Activated T-helper 1 cell treated with anti-CD3 and anti-CD28 coated beads, Interleukin-12 subunit alpha, Interleukin-12 subunit beta, Interleukin-2, Interleukin-4 antibody, amounts not matched to agents 30 ng/mL and 10 ng/mL and 1 ng/mL, durations not matched to agents 14 hours and 24 hours and 36 hours (primary cell): ENCODE results near the gene TBC1D2B. TPM values are rescaled to one million over a fixed set of nuclear protein-coding genes. Genes with fewer than 3 reads are reported as not detected.

Experiments used
- DNase-seq: peaks from one replicate; pipeline ENCODE4 v3.0.0; 2021; ENCODE audit warnings: low spot score
- H3K27ac Mint-ChIP-seq: one replicate; pipeline ENCODE4 v1.8.0; 2021; ENCODE audit warnings: mild to moderate bottlenecking, mixed read lengths
- H3K27me3 Mint-ChIP-seq: one replicate; pipeline ENCODE4 v1.8.0; 2022; ENCODE audit warnings: mild to moderate bottlenecking, moderate library complexity, mixed read lengths; ENCODE audit not compliant: insufficient read depth
- H3K36me3 Mint-ChIP-seq: one replicate; pipeline ENCODE4 v1.8.0; 2021; ENCODE audit warnings: low read depth, mixed read lengths
- H3K4me1 Mint-ChIP-seq: one replicate; pipeline ENCODE4 v1.8.0; 2021; ENCODE audit warnings: low read depth, mixed read lengths
- H3K4me3 Mint-ChIP-seq: one replicate; pipeline ENCODE4 v1.8.0; 2021; ENCODE audit warnings: mild to moderate bottlenecking, moderate library complexity, mixed read lengths
- H3K9me3 Mint-ChIP-seq: one replicate; pipeline ENCODE4 v1.8.0; 2021; ENCODE audit warnings: mixed read lengths
- intact Hi-C: fragments of 100-400 bp; cut with micrococcal nuclease; formaldehyde crosslinking; loops from one replicate; pipeline ENCODE4 v1.15.1; 2024
- total RNA-seq: library from RNA; stranded (reverse); gene quantifications from 2 replicates; pipeline ENCODE4 v1.2.3, GENCODE V29; 2022

TBC1D2B gene
- total RNA-seq, 1 donor from 2014 or later = 60.8 TPM

GRCh38 chr15:78065284-78065872 lies 12.1 kb downstream of the TBC1D2B start:
- Mint-ChIP-seq H3K4me1 (no peaks in the 10 kb centered on the region), H3K4me3 (peak overlapping the region; percentile 9), H3K27ac (no peak overlapping the region), H3K27me3 (no peaks in the 10 kb centered on the region), H3K9me3 (no peaks in the 10 kb centered on the region), H3K36me3 (peaks cover 2% of the 10 kb centered on the region)
- intact Hi-C loops = loop anchor here (5.0 kb wide), 1 partner anchor 37 kb away; no protein-coding TSS in a partner anchor
- DNase-seq = no peak

DNA sequence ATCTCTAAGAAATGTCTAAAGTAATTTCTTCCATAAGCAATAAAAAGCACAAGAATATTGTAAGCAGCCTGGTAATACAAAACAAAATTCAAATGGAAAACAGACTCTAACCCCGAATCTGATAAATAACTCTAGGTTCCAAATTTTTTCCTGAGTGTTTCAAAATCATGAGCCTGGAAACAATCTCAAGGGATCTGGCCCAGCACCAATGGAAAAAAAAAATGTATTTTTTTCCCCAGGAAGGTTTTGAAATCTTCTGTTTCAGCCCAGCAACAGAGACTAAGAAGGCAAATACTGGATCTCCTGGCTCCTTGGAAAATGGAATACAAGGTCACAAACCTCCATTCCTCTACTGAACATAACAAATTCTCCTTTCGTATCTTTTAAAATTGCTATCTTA lies 13.0 kb downstream of the TBC1D2B start:
- intact Hi-C loops = loop anchor here (1.0 kb wide), 1 partner anchor 8 kb away; no protein-coding TSS in a partner anchor
- no peak overlapping the region for H3K27ac Mint-ChIP-seq
- no peaks in the 10 kb centered on the region for H3K36me3 Mint-ChIP-seq
- no peaks in the 10 kb centered on the region for H3K9me3 Mint-ChIP-seq
- H3K27me3 Mint-ChIP-seq = no peaks in the 10 kb centered on the region
- peaks cover 6% of the 10 kb centered on the region for H3K4me1 Mint-ChIP-seq
- no peak for DNase-seq
- H3K4me3 Mint-ChIP-seq = no peak overlapping the region

GRCh38 chr15:78063970-78064385 lies 13.5 kb downstream of the TBC1D2B start:
- Mint-ChIP-seq H3K4me1 (peaks cover 12% of the 10 kb centered on the region), H3K27me3 (no peaks in the 10 kb centered on the region), H3K9me3 (no peaks in the 10 kb centered on the region), H3K36me3 (no peaks in the 10 kb centered on the region), H3K4me3 (no peak overlapping the region), H3K27ac (no peak overlapping the region)
- no peak for DNase-seq
- intact Hi-C loops = loop anchor here (1.0 kb wide), 1 partner anchor 8 kb away; no protein-coding TSS in a partner anchor

DNA sequence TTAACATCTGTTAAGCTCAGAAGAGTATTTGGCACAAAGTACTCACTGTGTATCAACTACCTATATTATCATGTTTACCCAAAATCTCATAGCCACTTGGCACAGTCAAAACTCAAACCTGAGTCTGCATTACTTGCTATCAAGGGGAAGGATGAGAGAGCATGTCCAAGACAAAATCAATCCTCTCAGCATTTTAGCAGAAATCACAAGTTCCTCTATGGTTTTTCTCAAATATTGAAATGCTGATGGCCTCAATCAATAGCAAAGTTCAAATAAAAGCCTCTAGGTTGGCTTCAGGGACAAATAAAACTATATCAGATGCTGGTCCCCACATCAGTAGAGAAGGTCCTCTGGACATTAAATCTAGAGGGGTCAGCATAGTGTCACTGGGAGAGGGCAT lies 14.3 kb downstream of the TBC1D2B start:
- Mint-ChIP-seq H3K4me3 (peak overlapping the region; percentile 0), H3K4me1 (peaks cover 19% of the 10 kb centered on the region), H3K27ac (peak overlapping the region; percentile 46), H3K27me3 (no peaks in the 10 kb centered on the region), H3K9me3 (no peaks in the 10 kb centered on the region), H3K36me3 (no peaks in the 10 kb centered on the region)
- DNase-seq = no peak
- intact Hi-C loops = no loop called here

- Mint-ChIP-seq H3K4me1 (peaks cover 28% of the 10 kb centered on the region), H3K27ac (peak overlapping the region; percentile 93), H3K4me3 (peak overlapping the region; percentile 76), H3K9me3 (no peaks in the 10 kb centered on the region), H3K27me3 (no peaks in the 10 kb centered on the region), H3K36me3 (no peaks in the 10 kb centered on the region)
- peak; percentile 55 for DNase-seq
- intact Hi-C loops = loop anchor here (1.0 kb wide), 1 partner anchor 12 kb away; no protein-coding TSS in a partner anchor
Measured at GRCh38 chr15:78061963-78062427, 15.5 kb downstream of the TBC1D2B start.

DNA sequence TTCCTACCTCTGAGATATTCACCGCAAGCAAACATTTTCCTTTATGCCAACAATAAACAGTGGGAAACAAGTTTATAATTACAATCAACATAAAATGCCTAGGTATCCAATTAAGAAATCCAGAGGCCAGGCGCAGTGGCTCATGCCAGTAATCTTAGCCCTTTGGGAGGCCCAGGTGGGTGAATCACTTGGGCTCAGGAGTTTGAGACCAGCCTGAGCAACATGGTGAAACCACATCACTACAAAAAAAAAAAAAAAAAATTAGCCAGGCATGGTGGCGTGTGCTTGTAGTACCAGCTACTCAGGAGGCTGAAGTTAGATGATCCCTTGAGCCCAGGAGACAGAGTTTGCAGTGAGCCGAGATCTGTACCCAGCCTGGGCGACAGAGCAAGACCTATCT lies 17.3 kb downstream of the TBC1D2B start:
- Mint-ChIP-seq H3K4me1 (peaks cover 46% of the 10 kb centered on the region), H3K27ac (peak overlapping the region; percentile 5), H3K9me3 (no peaks in the 10 kb centered on the region), H3K36me3 (no peaks in the 10 kb centered on the region), H3K4me3 (no peak overlapping the region), H3K27me3 (no peaks in the 10 kb centered on the region)
- no peak for DNase-seq
- intact Hi-C loops = no loop called here

GRCh38 chr15:78059110-78059839 lies 18.2 kb downstream of the TBC1D2B start:
- Mint-ChIP-seq H3K4me3 (no peak overlapping the region), H3K27ac (peak overlapping the region; percentile 63), H3K9me3 (no peaks in the 10 kb centered on the region), H3K4me1 (peaks cover 54% of the 10 kb centered on the region), H3K27me3 (no peaks in the 10 kb centered on the region), H3K36me3 (peaks cover 4% of the 10 kb centered on the region)
- DNase-seq = no peak
- intact Hi-C loops = no loop called here

DNA sequence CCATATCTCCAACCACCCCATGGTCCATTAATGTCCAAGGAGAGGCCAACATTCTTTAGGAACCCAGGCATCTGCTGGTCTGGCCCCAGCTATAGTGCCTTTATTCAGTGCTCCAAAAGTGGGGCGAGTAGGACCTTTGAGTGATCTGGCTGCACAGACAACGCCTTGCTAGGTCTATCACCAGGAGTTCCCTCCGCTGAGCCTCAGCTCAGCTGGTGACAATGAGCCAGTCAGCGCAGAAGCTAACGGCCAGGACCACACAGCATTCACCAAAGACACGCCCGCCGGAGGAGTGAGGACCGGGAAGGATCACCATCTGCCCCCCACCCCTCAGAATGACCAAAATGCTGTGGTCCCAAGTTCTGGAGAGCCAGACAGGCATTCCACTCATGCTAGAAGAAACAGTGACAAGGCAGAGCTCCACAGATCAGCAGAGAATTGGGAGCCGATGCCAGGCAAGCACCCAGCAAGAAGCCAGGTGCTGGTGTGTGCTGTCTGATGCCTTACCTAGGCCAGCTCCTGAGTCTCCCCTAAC lies 19.0 kb downstream of the TBC1D2B start:
- no peak overlapping the region for H3K4me3 Mint-ChIP-seq
- intact Hi-C loops = no loop called here
- H3K9me3 Mint-ChIP-seq = no peaks in the 10 kb centered on the region
- H3K4me1 Mint-ChIP-seq = peaks cover 62% of the 10 kb centered on the region
- peaks cover 10% of the 10 kb centered on the region for H3K36me3 Mint-ChIP-seq
- no peak for DNase-seq
- H3K27ac Mint-ChIP-seq = peak overlapping the region; percentile 63
- H3K27me3 Mint-ChIP-seq = no peaks in the 10 kb centered on the region

DNA sequence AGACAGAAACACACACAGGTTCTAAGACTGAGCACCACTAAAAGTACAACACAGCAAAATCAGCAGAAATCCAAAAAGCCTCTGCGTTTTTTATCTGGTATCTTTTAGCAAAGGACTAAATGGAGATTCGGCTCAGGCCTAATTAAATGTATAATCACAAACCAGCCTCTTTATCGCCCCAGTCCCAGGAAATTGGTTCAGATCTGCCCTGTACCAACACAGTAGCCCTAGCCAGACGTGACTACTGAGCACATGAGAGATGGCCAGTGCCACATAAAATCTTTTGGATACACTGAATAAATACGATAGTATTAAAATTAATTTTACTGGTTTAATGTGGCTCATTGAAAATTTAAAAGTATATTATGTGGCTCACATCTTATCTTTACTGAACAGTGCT lies 19.7 kb downstream of the TBC1D2B start:
- intact Hi-C loops = no loop called here
- H3K4me3 Mint-ChIP-seq = no peak overlapping the region

GRCh38 chr15:78056714-78057269 lies 20.7 kb downstream of the TBC1D2B start:
- H3K27me3 Mint-ChIP-seq = no peaks in the 10 kb centered on the region
- H3K4me1 Mint-ChIP-seq = peaks cover 79% of the 10 kb centered on the region
- peaks cover 20% of the 10 kb centered on the region for H3K36me3 Mint-ChIP-seq
- DNase-seq = no peak
- H3K4me3 Mint-ChIP-seq = no peak overlapping the region
- peak overlapping the region; percentile 78 for H3K27ac Mint-ChIP-seq
- intact Hi-C loops = loop anchor here (1.0 kb wide), 1 partner anchor 8 kb away; no protein-coding TSS in a partner anchor
- no peaks in the 10 kb centered on the region for H3K9me3 Mint-ChIP-seq

More for the DNA sequence above, 19.7 kb downstream of the TBC1D2B start:
- peaks cover 17% of the 10 kb centered on the region for H3K36me3 Mint-ChIP-seq
- no peaks in the 10 kb centered on the region for H3K9me3 Mint-ChIP-seq
- no peak for DNase-seq
- H3K27me3 Mint-ChIP-seq = no peaks in the 10 kb centered on the region
- peak overlapping the region; percentile 45 for H3K27ac Mint-ChIP-seq
- H3K4me1 Mint-ChIP-seq = peaks cover 69% of the 10 kb centered on the region

DNA sequence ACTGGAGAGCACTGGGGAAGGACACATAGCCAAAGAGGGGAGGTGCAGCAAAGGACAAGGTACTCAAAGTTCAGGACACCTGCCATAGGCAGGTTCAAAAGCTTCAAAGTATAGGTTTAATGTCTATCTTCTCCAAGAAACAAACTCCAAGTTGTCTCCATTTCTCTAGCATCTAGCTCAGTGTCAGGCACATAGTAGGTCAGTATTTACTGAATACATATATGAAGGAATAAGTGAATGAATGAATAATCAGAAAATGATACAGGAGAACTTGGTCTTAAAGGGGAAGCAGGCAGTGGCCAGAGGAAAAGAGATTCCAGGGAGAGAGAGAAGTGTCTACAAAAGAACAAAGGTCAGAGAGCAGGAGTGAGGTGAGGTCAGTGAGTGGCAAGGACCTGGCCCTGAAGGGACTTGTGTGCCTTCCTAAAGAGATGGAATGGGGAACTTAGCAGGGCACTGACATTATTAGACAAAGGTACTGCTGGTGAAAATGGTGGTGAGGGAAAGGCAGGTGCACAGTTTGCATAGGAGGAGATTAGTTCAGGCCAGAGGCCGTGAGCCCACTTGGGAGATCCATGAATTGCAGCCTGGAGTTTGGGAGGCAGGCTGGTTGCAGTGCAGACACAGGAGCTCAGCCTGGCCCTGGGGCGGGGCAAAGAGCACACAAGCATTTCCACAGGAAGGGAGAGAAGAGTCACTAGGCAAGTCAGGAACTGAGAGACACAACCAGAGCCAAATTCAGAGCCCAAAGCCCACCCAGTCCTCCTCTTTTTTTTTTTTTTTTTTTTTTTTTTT lies 21.4 kb downstream of the TBC1D2B start:
- no peaks in the 10 kb centered on the region for H3K9me3 Mint-ChIP-seq

DNA sequence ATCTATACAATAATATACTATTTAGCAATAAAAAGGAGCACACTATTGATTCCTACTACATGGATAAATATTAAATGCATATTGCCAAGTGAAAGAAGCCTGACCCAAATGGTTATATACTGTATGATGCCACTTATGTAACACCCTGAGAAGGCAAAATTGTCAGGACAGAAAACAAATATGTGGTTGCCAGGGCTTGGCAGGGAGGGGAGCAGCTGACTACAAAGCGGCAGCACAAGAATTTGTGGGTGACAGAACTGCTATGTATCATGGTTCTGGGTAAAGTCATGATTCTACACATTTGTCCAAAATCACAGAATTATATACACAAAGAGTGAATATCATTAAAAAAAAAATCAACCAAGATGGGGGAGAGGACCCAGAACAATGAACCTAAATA lies 22.5 kb downstream of the TBC1D2B start:
- peak overlapping the region; percentile 78 for H3K27ac Mint-ChIP-seq
- no peaks in the 10 kb centered on the region for H3K9me3 Mint-ChIP-seq

More for the DNA sequence above, 21.4 kb downstream of the TBC1D2B start:
- H3K4me1 Mint-ChIP-seq = peaks cover 86% of the 10 kb centered on the region
- H3K4me3 Mint-ChIP-seq = peak overlapping the region; percentile 62
- H3K27ac Mint-ChIP-seq = peak overlapping the region; percentile 78
- no peak for DNase-seq
- intact Hi-C loops = loop anchor here (1.0 kb wide), 1 partner anchor 8 kb away; no protein-coding TSS in a partner anchor
- H3K36me3 Mint-ChIP-seq = peaks cover 20% of the 10 kb centered on the region
- H3K27me3 Mint-ChIP-seq = no peaks in the 10 kb centered on the region

More for the DNA sequence above, 22.5 kb downstream of the TBC1D2B start:
- no peak overlapping the region for H3K4me3 Mint-ChIP-seq
- intact Hi-C loops = no loop called here
- DNase-seq = no peak
- peaks cover 21% of the 10 kb centered on the region for H3K36me3 Mint-ChIP-seq
- H3K4me1 Mint-ChIP-seq = peaks cover 95% of the 10 kb centered on the region
- no peaks in the 10 kb centered on the region for H3K27me3 Mint-ChIP-seq
